ENCODE data around the gene PPP1R2. TPM values are rescaled to one million over a fixed set of nuclear protein-coding genes. Genes with fewer than 3 reads are reported as not detected.

PPP1R2 gene
- polyA plus RNA-seq, 1 of the 3 experiments (the other 2 are of a cell fraction) = 8.1 TPM

DNA sequence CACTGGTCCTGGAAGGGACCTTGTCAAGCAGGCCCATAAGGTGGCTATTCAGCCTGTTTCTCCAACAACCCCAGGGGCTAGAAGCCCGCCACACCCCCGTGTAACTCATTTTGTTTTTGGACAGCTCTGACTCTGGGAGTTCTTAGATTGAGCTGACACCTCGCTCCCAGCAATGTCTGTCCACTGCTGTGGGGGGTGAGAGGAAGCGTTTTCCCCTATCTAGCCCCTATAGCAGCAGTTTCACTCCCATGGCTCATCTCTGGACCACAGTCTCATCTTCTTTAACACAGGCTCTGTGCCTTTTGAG is 1.1 kb upstream of the PPP1R2 start:
- Histone ChIP-seq H3K27ac (ENCODE audit: low read depth in 2 of 2, low read length in 1 of 2) (no peak overlapping the region), H3K9ac (no peak overlapping the region), H3K79me2 (ENCODE audit: insufficient read depth) (peaks cover 38% of the 10 kb centered on the region), H3K9me3 (no peaks in the 10 kb centered on the region), H3K9me2 (no peaks in the 10 kb centered on the region), H3K27me3 (ENCODE audit: insufficient read depth) (no peaks in the 10 kb centered on the region), H3K4me3 (ENCODE audit: low read depth in 2 of 2, low read length in 1 of 2) (no peak overlapping the region), H2AFZ (ENCODE audit: low read depth) (no peak overlapping the region), H3F3A (replicated peaks; ENCODE audit: insufficient read depth) (peaks cover 15% of the 10 kb centered on the region), H4K20me1 (ENCODE audit: insufficient read depth) (peaks cover 27% of the 10 kb centered on the region), H3K4me1 (ENCODE audit: control insufficient read depth in 1 of 2, insufficient read depth in 2 of 2, low read depth in 1 of 2, low read length in 1 of 2) (peaks cover 23 to 24% of the 10 kb centered on the region in 2 experiments), H3K36me3 (replicated peaks in 1 of 2; ENCODE audit: control insufficient read depth in 1 of 2, insufficient read depth in 2 of 2, low read length in 1 of 2) (no peaks in the 10 kb centered on the region), H3K4me2 (no peak overlapping the region)
- CTCF ChIA-PET = interaction anchor here (0.9 kb wide), 1 partner anchor 274 kb away, joined by 3 read pairs; no protein-coding TSS in a partner anchor
- 91% methylated on average over 4 of the region's 4 CpGs for WGBS (ENCODE audit: low lambda C conversion rate)
- DNase-seq = no peak
- POLR2A ChIA-PET = no interaction called here
- TF ChIP-seq FOSL2 (IDR thresholded peaks at IDR 0.05; ENCODE audit: borderline replicate concordance, low read depth) (no peak), FOXJ3 (CRISPR knock-in tag; IDR thresholded peaks at IDR 0.05) (no peak), NFIC (IDR thresholded peaks at IDR 0.05; ENCODE audit: borderline replicate concordance) (no peak), MEF2A (IDR thresholded peaks at IDR 0.05; ENCODE audit: borderline replicate concordance, low read depth) (no peak), YY1 (IDR thresholded peaks at IDR 0.05; ENCODE audit: low read depth) (no peak), JUND (IDR thresholded peaks at IDR 0.05) (no peak), RXRA (IDR thresholded peaks at IDR 0.05; ENCODE audit: borderline replicate concordance, low read depth) (no peak), SIN3A (IDR thresholded peaks at IDR 0.05; ENCODE audit: borderline replicate concordance, low read depth, low read length) (no peak), TAF1 (IDR thresholded peaks at IDR 0.05; ENCODE audit: borderline replicate concordance, low read depth, low read length) (no peak), CHD2 (IDR thresholded peaks at IDR 0.05; ENCODE audit: low read length, partially characterized antibody) (no peak), EP300 (IDR thresholded peaks at IDR 0.05; ENCODE audit: borderline replicate concordance in 1 of 2, low read depth in 1 of 2, low read length in 1 of 2) (no peak), EZH2phosphoT487 (IDR thresholded peaks at IDR 0.05; ENCODE audit: borderline replicate concordance, low read depth) (no peak), NRF1 (IDR thresholded peaks at IDR 0.05; ENCODE audit: low read depth, low read length) (no peak), RCOR1 (IDR thresholded peaks at IDR 0.05; ENCODE audit: low read length) (no peak), PBX3 (IDR thresholded peaks at IDR 0.05) (no peak)
- TF ChIP-seq, protein P1, sequence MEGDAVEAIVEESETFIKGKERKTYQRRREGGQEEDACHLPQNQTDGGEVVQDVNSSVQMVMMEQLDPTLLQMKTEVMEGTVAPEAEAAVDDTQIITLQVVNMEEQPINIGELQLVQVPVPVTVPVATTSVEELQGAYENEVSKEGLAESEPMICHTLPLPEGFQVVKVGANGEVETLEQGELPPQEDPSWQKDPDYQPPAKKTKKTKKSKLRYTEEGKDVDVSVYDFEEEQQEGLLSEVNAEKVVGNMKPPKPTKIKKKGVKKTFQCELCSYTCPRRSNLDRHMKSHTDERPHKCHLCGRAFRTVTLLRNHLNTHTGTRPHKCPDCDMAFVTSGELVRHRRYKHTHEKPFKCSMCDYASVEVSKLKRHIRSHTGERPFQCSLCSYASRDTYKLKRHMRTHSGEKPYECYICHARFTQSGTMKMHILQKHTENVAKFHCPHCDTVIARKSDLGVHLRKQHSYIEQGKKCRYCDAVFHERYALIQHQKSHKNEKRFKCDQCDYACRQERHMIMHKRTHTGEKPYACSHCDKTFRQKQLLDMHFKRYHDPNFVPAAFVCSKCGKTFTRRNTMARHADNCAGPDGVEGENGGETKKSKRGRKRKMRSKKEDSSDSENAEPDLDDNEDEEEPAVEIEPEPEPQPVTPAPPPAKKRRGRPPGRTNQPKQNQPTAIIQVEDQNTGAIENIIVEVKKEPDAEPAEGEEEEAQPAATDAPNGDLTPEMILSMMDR (IDR thresholded peaks at IDR 0.05) = no peak
- TF ChIP-seq, protein P2, sequence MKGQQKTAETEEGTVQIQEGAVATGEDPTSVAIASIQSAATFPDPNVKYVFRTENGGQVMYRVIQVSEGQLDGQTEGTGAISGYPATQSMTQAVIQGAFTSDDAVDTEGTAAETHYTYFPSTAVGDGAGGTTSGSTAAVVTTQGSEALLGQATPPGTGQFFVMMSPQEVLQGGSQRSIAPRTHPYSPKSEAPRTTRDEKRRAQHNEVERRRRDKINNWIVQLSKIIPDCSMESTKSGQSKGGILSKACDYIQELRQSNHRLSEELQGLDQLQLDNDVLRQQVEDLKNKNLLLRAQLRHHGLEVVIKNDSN (IDR thresholded peaks at IDR 0.05; ENCODE audit: borderline replicate concordance, low read depth) = no peak
- TF ChIP-seq, protein P3, sequence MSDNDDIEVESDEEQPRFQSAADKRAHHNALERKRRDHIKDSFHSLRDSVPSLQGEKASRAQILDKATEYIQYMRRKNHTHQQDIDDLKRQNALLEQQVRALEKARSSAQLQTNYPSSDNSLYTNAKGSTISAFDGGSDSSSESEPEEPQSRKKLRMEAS (IDR thresholded peaks at IDR 0.05; ENCODE audit: low read depth) = no peak

Measured in SK-N-SH (cell line).